Chondrocyte (in vitro differentiated cells): ENCODE measurements around the gene MYO1B. TPM values are rescaled to one million over a fixed set of nuclear protein-coding genes. Genes with fewer than 3 reads are reported as not detected.

Experiments
- DNase-seq: peaks from one replicate; pipeline ENCODE4 v3.0.0; 2021; ENCODE audit warnings: mixed read lengths, low spot score
- H3K27ac Mint-ChIP-seq: one replicate; pipeline ENCODE4 v1.8.0; 2021; ENCODE audit warnings: mild to moderate bottlenecking, moderate library complexity, mixed read lengths; ENCODE audit not compliant: unreplicated experiment
- H3K27me3 Mint-ChIP-seq: 2 replicates; pipeline ENCODE4 v1.8.0; 2021; ENCODE audit warnings: low read depth, mixed read lengths
- H3K36me3 Mint-ChIP-seq: 2 replicates; pipeline ENCODE4 v1.8.0; 2021; ENCODE audit warnings: low read depth, mixed read lengths
- H3K4me1 Mint-ChIP-seq: 2 replicates; pipeline ENCODE4 v1.8.0; 2021; ENCODE audit warnings: low read depth, mild to moderate bottlenecking, mixed read lengths
- H3K4me3 Mint-ChIP-seq: one replicate; pipeline ENCODE4 v1.8.0; 2021; ENCODE audit warnings: mild to moderate bottlenecking, moderate library complexity, mixed read lengths; ENCODE audit not compliant: unreplicated experiment
- H3K9me3 Mint-ChIP-seq: 2 replicates; pipeline ENCODE4 v1.8.0; 2021; ENCODE audit warnings: low read depth, mixed read lengths
- total RNA-seq: library from RNA; stranded (reverse); gene quantifications from 3 replicates; pipeline ENCODE4 v1.2.1, GENCODE V29; 2021
- TF ChIP-seq, protein P1 (sequence below): fragments of 200-600 bp; sonication (generic); IDR thresholded peaks from 2 replicates; pipeline ENCODE4 v1.5.0; 2021; ENCODE audit warnings: antibody characterized with exemption, mild to moderate bottlenecking, moderate library complexity

Gene MYO1B
- total RNA-seq, 1 donor from 2014 or later = 114 TPM

DNA sequence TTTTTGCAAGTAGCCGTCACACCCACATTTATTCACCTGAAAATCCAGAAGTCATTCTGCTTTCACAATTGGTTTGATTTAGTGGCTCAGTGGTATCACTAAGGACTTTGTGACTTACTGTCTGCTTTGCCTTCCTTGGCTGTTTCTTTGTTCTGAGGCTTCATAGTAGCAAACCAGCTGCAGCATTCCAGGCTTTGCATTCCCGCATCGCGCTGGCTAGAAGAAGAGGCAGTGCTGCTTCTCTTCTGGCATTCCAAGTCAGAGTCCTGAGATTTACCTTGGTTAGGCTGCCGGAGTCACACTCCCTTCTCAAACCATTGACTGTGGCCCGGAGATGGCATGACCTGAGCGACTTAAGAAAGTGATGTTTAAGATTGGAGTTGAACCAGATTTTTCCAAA is 35.1 kb downstream of the MYO1B start:
- H3K27me3 Mint-ChIP-seq = no peaks in the 10 kb centered on the region
- H3K4me3 Mint-ChIP-seq = no peak overlapping the region
- no peaks in the 10 kb centered on the region for H3K9me3 Mint-ChIP-seq
- no peak overlapping the region for H3K27ac Mint-ChIP-seq
- TF ChIP-seq, protein P1, sequence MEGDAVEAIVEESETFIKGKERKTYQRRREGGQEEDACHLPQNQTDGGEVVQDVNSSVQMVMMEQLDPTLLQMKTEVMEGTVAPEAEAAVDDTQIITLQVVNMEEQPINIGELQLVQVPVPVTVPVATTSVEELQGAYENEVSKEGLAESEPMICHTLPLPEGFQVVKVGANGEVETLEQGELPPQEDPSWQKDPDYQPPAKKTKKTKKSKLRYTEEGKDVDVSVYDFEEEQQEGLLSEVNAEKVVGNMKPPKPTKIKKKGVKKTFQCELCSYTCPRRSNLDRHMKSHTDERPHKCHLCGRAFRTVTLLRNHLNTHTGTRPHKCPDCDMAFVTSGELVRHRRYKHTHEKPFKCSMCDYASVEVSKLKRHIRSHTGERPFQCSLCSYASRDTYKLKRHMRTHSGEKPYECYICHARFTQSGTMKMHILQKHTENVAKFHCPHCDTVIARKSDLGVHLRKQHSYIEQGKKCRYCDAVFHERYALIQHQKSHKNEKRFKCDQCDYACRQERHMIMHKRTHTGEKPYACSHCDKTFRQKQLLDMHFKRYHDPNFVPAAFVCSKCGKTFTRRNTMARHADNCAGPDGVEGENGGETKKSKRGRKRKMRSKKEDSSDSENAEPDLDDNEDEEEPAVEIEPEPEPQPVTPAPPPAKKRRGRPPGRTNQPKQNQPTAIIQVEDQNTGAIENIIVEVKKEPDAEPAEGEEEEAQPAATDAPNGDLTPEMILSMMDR = no peak
- H3K36me3 Mint-ChIP-seq = peaks cover 21% of the 10 kb centered on the region
- DNase-seq = no peak
- peaks cover 31% of the 10 kb centered on the region for H3K4me1 Mint-ChIP-seq

DNA sequence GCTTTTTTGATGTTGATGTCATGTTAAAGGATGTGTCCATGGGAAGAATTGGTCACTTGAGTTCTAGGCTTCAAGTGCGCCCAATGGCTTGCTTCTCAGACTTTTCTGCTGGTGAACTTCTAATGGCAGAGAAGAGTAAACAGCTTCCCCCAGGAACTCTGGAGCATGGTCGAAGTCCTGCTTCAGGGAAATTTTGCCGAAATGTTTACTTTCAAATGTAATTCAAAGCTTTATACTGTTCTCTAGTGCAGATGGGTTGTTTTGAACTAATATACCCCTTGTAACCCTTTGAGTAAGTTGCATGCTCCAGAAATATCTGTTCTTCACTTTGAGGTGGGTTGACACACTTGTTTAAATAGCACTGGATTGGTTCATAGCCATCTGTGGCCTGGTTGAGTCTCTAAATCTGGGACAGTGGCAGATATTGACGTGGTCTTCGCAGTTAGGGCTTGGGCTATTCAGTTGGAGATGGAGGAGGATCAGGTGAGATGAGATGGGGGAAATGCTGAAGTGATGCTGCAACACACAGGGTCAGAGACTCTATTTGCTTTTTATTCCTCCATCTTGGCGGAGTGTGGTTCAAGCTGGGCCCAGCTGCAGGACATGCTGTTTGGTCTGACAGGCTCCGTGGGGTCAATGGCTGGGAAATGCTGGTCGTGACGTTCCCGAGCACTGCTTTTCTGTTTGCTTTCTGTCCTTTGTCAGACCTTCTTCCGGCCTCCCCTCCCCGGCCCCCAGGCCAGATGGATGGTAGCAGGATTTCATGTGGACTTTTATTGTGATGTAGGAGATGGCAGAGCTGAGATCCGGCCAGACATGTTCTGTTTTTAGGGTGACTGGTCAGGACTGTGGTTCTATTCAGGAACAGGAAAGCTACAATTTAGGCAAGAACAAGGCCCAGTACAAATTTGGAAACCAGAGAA is 35.9 kb downstream of the MYO1B start:
- Mint-ChIP-seq H3K4me1 (peaks cover 32% of the 10 kb centered on the region), H3K27me3 (no peaks in the 10 kb centered on the region), H3K36me3 (peaks cover 21% of the 10 kb centered on the region), H3K4me3 (no peak overlapping the region), H3K9me3 (no peaks in the 10 kb centered on the region), H3K27ac (no peak overlapping the region)
- no peak for DNase-seq
- TF ChIP-seq, protein P1 = no peak

DNA sequence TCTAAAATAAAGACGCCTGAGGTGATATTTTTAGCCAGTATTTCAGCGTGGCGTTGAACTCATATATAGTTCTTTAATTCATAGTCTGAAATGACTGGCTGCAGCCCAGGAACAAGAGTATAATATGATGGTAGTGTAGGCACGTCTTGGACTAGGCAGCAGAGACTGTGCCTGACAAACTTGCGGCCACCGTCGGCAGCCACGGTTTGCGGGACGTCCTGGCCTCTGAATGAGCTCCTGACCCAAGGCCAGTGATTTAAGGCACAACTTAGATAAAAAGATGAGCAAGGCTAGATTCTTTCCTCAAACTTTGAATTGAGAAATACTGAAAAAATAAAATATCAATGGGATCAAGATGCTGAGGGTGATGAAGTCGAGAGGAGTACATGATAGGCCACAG is 40.0 kb downstream of the MYO1B start:
- no peaks in the 10 kb centered on the region for H3K27me3 Mint-ChIP-seq
- peaks cover 17% of the 10 kb centered on the region for H3K36me3 Mint-ChIP-seq
- peaks cover 30% of the 10 kb centered on the region for H3K4me1 Mint-ChIP-seq
- DNase-seq = no peak
- TF ChIP-seq, protein P1 = no peak
- no peak overlapping the region for H3K27ac Mint-ChIP-seq
- H3K4me3 Mint-ChIP-seq = no peak overlapping the region
- no peaks in the 10 kb centered on the region for H3K9me3 Mint-ChIP-seq

DNA sequence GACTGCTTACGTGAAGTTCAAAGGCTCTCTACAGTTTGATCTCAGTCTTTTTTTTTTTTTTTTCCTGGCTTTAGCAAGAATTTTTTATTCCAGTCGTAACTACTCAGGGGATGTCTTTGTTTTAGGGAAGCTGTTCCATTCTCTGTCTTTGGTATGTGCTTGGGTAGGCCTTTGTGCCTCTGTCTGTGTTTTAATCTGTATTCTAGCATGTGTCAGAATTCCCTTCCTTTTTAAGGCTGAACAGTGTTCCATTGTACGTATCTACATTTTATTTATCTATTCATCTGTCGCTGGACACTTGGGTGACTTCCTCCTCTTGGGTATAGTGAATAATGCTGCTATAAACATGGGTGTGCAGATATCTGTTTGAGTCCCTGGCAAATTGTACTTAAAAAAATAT is 42.6 kb downstream of the MYO1B start:
- H3K9me3 Mint-ChIP-seq = no peaks in the 10 kb centered on the region
- TF ChIP-seq, protein P1 = no peak
- peaks cover 8% of the 10 kb centered on the region for H3K36me3 Mint-ChIP-seq
- no peaks in the 10 kb centered on the region for H3K27me3 Mint-ChIP-seq
- H3K27ac Mint-ChIP-seq = no peak overlapping the region
- peaks cover 41% of the 10 kb centered on the region for H3K4me1 Mint-ChIP-seq
- H3K4me3 Mint-ChIP-seq = no peak overlapping the region
- no peak for DNase-seq

DNA sequence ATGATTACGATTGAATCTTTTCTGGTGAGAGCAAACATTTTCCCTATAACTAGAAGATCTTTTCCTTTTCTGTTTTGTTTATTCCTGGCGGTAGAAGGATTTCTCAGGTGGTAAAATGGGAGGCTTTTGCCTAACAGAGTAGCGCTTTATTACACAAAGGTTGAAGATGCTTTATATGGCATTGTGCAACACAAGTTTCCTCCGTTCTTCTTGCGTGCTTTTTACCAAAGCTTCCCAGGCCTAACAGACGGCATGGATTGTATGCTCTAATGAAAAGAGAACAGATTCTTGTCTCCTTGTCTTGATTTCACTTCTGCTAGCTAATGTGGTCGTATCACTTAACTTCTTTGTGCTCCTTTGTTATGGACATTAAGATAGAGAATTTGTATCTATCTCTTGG is 43.8 kb downstream of the MYO1B start:
- Mint-ChIP-seq H3K4me1 (peaks cover 45% of the 10 kb centered on the region), H3K27me3 (no peaks in the 10 kb centered on the region), H3K36me3 (peaks cover 6% of the 10 kb centered on the region), H3K27ac (no peak overlapping the region), H3K9me3 (no peaks in the 10 kb centered on the region), H3K4me3 (no peak overlapping the region)
- no peak for DNase-seq
- TF ChIP-seq, protein P1 = no peak
